ENCODE measurements around the gene DMBX1.

Gene DMBX1

DNA sequence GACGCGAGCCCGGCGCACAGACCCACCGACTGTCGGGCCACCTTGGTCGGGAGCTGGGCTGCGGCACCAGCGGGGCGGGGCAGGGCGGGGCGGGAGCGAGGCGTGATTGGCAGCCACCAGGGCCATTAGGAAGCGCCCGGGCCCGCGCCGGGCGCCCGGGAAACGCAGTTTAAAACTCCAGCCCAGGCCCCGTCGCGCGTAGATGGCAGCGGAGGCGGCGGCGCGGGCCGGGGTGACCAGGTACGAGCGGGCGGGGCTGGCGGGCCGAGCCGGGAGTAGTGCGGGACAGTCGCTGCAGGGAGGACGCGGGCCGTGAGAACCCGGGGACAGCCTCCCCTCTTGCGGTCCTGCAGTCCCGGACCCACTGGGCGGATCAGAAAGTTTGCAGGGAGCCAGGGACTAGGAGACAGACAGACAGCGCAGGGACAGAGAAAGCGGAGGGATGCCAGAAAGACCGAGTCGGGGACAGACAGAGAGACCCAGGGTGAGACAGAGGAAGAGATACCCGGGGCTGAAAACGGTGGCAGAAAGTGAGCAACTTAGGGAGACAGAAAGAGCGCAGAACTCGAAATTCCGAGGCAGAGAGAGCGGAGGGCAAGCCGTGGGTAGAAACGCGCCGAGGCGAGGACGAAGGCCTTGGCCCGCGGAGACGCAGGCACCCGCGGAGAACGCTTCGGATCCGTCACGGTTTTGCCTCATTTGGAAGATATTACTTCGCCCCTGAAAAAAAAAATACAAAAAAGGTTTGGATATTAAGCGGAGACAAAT lies at the start of gene DMBX1:
Gene DMBX1 (plus strand): TSS at position 199 of the 768 bp plus-strand sequence. CDS start 17,175 bp downstream, outside the sequence.
- DNase-seq (ENCODE audit: low read depth in 4 of 4, low spot score in 1 of 4) = peak in 2 of 4 experiments; percentile 14 to 17

DNA sequence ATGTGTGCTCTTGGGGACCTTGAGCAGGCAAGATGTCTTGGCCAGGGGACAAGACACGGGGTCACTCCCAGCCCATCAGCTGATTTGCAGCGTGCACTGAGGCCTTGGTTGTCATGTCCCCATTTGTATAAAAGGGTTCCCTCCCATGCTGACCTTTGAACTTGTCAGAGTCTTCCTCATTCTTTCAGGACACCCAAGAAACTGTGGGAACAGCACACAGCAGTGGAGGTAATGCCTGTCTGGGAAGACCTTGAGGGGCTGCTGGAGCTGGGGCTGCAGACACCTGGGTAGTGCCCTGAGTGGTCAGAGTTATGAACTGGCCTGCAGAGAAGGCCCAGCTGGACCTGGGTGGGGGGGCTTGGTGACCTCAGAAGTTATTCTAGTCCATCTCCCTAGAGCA lies 49.2 kb upstream of the DMBX1 start:
- no peak for DNase-seq (ENCODE audit: low read depth in 4 of 4, low spot score in 1 of 4)

DNA sequence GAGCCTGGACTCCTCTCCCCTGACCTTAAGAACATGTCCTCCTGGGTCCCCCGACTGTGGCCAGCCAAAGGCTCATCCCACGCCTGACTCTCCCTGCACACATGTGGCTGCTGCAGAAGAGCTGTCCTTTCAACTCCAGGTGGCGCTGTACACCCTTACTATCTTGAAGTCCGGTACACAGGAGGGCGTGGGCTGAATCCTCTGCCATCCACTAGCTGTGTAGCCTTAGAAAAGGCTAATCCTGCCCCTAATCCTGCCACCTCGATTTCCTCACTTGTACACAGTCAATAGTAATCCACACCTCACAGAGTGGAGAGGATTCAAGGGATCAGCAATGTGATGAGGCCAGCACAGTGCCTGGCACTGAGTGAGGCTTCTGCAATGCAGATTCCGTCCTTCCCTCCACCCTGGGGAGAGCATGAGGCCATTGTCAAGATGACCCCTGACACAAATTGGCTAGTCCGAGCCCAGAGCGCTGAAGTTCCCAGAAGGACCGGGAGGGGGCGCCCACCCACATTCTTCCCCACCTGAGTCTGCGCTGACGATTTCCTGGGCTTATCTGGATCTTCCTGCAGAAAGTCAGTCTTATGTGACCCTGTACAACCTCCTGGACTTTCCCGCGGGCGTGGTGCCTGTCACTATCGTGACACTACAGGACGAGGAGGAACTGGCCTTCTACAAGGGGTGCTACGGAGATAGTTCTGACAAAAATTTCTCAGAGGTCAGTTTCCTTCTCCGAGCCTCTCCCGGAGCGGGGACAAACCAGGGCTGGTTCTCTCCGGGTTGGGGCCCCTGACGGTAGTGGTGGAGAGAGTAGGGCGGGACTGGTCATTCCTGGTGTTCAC lies 47.1 kb upstream of the DMBX1 start:
- peak; percentile 13 to 64 (median 54) for DNase-seq (ENCODE audit: low read depth in 4 of 4, low spot score in 1 of 4)

DNA sequence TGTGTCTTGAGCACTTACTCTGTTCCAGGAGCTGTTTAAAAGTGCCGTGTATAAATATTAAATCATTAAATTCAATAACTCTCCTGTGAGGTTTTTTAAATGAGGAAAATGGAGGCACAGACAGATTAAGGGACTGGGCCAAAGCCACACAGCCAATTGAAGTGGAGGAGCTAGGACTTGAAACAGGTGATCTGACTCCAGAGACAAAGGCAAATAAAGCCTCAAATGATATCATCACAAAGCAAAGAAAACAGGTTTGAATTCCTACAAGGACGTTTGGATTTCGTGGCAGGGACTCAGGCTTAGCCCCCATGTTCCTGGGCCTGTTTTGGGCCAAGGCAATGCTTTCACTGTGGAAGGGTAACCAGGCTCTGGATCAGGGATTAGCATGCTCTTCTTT lies 45.2 kb upstream of the DMBX1 start:
- no peak for DNase-seq (ENCODE audit: low read depth in 4 of 4, low spot score in 1 of 4)

DNA sequence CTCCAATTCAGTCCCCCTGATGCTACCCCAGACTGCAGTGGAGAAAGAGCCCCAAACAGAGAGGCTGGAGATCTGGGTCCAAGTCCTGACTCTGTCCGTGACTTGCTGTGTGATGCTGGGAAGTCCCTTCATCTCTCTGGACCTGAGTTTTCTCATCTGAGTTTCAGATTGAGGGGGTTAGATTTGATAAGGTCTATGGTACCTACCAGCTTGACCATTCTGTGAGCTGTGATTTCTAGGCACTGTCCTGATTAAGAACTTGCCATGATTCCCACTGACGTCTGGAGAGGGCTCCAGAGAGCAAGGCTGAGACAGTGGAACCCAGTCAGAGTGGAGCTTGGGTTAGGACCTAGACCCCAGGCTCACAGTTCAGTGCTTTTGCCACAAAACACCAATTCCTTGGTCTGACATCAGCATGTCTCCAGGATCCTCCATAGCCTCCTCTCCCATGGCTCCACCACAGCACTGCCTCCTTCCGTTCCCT lies 43.8 kb upstream of the DMBX1 start:
- DNase-seq (ENCODE audit: low read depth in 4 of 4, low spot score in 1 of 4) = no peak

DNA sequence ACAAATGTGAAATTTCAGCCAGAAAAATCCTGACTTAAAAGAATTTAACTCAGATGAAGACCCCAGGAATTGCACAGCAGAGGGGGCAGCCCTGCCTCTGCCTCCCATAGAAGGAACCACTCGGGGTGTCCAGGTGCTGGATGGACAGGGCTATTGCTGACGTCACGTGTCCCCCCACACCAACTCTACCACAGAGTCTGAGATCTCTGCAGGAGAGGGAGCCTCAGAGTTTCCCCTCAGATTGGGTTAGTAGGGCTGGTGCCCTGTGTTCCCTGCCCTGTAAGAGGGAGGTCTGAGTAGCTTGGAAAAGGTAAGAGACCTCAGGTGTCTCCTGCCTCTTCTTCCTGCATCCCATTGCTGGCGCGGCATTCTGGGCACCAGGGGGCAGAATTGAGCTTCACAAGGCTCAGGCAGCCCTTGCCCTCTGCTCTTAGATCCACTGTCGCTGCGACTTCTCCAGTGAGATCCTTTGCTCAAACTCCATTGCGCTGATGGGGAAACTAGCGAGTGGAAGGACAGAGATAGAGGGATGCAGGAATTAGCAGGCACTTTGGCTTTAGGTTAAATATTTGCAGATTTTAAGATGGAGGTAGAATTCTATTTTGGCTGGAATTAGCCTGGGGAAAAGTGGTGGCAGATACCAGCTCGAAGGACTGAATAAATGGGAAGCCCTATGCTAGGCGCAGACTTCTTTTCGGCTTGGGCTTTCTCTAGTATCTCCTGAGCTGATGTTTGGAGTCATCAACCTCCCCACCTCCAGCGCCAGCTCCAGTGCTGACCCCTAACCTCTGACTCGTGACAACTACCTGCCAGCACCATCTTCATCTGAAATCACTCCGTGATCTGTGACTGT lies 42.8 kb upstream of the DMBX1 start:
- peak; percentile 62 to 73 (median 67) for DNase-seq (ENCODE audit: low read depth in 4 of 4, low spot score in 1 of 4)

DNA sequence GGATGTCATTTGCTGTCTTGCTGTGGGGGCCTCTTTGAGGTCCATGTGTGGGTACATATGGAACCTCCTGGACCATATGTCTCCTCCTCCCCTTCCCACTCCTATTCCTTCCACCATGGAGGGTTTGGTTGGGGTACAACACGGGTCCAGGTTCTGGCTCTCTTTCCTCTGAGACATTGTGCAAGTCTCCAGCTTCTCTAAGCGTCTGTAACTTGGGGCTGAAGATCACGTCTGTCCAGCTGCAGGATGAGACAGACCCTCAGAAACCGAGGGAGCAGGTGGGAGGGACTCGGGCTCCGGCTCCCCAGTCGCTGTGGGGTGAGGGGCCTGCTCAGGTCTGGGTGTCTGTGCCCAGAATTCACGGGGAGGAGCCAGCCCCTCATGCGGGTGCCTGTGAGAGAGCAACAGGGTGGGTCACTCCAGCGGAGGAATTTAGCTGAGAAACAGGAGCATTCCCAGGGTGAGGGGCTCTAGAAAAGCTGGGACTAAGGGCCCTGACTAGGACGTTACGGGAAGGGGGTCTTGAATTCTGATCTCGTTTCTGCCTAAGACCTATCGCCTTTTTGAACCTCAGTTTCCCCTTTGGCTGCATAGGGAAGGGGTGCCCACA lies 42.0 kb upstream of the DMBX1 start:
- DNase-seq (ENCODE audit: low read depth in 4 of 4, low spot score in 1 of 4) = no peak

DNA sequence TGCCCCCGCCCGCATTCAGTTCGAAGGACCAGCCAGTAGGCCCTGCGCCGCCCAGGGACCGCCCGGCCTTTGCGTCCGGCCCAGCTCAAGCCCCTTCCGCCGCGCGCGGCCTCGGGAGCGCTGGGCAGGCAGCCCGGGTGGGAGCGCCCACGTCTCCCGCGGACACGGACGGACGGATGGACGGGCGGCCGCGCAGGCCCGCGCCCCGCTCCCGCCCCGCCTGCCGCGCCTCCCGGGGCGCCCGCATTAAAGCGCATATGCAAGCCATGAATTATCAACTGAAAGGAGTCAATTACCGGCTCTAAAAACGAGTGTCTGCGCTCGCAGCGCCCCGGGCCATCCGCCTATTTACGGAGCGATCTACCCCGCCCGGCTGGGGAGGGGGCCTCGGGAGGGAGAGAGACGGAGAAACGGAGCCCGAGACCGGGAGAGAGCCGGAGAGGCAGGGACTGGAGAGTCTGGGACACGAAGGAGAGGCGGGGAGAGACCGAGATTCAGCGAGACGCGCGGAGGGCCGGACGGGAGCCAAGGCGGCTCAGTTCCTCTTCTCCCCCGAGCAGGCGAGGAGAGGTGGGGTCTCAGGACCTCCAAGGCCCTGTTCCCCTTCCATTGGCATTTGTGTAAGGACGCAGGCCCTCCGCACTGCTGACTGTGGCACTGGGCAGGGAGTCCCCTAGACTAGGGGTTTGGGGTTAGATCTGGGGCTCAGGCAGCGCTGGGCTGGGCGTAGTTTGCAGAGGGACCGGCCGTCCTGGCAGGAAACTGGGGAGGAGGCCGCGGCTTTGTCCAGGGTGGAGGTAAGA lies 41.3 kb upstream of the DMBX1 start:
- no peak for DNase-seq (ENCODE audit: low read depth in 4 of 4, low spot score in 1 of 4)

DNA sequence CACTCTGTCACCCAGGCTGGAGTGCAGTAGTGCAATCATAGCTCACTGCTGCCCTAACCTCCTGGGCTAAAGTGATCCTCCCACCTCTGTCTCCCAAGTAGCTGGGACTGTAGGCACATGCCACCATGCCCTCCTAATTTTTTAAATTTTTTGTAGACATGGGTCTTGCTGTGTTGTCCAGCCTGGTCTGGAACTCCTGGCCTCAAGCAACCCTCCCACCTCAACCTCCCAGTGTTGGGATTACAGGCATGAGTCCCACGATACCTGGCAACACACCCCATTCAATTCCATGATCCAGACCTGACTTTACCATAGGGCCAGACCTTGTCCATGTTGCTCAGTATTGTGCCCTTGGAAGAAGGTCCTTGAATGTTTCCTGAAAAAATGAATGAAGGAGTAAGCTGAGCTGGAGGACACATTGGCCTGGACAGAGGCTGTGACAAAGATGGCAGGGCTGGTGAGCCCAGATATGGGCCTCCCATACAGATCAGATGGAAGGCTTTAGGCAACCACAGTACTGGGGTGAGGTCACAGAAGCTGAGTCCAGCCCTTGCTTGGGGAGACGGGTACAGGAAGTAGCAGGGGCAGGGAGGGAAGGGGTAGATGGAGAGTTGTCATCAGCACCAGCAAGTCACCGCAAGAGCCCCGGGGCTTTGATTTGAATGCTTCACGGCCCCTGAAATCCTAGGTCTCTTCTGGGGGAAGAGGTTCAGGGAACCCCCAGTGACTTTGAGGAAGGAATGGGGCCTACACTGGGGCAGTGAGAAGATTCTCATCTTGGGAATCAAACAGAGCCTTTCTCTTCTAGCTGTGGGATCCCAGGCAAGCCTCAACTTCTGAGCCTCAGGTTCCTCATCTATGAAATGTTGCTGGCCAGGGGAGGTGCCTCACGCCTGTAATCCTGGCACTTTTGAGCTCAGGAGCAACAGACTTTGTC lies 40.1 kb upstream of the DMBX1 start:
- no peak for DNase-seq (ENCODE audit: low read depth in 4 of 4, low spot score in 1 of 4)

DNA sequence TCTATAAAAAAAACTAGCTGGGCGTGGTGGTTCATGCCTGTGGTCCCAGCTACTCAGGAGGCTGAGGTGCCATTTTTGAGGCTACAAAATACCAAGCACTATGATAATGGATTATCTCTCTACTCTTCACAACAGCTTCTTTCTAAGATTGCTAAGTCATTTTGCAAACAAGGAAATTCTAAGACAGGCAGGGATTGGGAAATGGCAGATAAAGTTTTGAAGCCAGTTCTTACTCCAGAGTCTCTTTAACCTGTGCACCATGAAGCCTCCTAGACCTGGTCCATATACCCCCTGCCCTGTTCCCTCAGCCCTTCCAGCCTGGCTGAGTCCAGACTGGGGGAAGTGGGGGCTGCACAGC lies 39.5 kb upstream of the DMBX1 start:
- no peak for DNase-seq (ENCODE audit: low read depth in 4 of 4, low spot score in 1 of 4)

DNA sequence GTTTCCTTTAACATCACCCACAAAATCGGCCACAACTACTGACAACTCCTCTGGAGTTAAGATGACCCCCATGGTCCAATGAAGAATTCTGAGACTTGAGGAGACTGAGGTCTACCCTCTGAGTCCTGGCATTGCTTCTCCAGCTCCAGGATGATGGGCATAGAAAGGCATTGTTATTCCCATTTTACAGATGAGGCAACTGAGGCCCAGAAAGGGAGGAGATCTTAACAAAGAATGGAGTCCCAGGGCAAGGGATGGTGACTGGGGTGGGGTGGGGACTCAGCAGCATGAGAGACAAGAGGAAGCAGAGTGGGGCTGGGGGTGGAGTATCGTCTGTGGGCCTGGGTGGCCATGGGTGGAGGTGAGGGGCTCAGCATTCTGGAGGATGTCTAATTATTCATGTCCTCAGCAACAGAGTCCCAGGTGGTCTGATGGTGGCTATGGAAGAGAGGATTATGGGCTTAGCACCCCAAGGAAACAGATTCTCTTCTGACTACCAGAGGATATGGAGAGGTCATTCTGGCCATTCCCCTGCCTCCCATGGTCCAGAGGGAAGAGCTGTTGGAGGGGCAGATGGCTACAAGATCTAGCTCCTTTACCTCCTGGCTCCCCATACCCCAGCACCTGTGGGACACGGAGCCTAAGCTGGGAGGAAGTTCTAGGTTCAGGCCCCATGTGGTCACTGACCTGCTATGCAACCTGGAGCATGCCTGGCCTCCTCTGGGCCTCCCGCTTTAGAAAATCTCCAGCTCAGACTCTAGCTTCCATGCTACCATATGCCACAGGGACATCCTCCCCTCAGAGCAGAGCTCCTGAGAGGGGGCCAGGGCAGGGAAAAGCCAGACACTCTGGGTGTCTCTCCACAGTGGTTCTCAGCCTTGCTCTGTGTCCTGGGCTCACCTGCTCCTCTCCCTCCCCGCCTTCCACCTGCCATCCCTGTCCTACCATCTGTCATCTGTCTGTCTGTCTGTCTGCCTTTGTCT lies 37.4 kb upstream of the DMBX1 start:
- DNase-seq (ENCODE audit: low read depth in 4 of 4, low spot score in 1 of 4) = no peak

DNA sequence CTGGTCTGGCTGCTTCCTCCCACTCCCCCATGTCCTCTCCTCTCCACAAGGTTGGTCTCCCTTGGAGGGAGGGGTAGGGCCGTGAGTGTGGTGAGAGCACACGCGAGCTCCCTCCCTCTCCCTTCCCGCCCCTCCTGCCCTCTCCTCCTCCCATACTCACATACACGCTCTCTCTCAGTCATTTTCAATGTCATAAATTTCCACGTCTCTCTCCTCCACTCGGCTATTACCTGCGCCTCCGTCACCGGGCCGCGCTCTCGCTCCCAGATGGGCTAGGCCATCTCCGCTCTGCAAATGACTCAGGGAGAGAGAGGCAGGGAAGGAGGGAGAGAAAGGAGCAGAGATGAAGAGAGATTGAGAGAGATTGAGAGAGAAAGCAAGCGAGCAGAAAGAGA lies 36.7 kb upstream of the DMBX1 start:
- DNase-seq (ENCODE audit: low read depth in 4 of 4, low spot score in 1 of 4) = no peak

DNA sequence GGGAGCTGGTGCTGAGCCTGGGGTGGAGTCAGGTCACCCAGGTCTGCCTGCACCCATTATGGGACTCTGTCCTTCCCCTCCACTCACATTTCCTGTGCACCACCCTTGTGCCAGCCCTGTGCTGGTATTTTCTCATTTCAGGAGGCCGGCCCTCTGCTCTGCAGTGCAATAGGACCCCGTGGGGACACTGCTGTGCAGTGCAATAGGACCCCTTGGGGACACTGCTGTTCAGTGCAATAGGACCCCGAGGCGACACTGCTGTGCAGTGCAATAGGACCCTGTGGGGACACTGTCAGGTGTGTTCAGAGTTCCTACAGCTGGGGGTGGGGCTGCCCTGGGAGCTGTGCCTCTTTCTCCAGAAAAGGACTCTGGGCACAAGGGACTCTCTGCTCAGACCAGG lies 36.2 kb upstream of the DMBX1 start:
- no peak for DNase-seq (ENCODE audit: low read depth in 4 of 4, low spot score in 1 of 4)

DNA sequence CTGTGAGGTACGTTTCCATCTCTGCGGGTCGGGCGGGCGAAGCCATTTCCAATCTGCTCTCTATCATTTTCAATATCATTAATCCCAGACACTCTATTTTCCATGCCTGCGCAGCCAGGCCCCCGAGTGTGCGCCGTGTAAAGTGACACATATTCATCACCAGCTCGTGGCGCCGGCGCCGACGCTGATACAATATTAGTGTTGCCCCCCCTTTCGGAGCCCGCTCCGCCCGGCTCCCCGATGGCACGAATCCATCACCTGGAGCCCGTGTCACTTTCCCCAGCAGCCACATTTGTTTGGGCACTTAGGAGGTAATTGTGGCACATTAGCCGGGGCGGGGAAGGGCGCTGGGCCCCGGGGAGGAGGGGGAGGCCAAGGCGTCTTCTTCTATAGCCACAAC lies 33.7 kb upstream of the DMBX1 start:
- no peak for DNase-seq (ENCODE audit: low read depth in 4 of 4, low spot score in 1 of 4)

DNA sequence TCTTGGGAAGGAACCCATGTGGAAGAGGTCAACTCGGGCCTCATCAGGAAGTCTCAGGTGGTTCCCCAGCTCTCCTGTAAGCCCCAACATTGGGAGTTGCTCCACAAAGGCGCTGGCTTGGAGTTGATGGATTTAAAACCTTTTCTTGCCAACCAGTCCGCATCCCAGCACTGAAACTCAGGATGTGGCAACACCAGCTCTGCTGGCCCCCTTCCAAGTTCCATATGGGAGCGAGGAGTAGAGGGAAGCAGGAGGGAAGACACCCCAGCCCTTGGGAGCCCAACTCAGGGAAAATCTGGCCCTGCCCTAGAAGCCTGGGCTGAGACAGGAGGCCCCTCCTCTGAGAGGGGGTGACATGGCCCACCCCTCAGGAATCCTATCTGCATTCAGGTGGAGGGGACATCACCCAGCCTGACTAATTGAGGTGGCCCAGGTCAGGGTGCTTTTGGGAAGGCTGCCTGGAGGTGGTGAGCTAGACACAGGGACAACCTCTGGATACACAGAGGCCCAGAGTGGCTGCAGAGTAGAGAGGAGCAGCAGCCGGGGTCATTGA lies 33.1 kb upstream of the DMBX1 start:
- no peak for DNase-seq (ENCODE audit: low read depth in 4 of 4, low spot score in 1 of 4)

DNA sequence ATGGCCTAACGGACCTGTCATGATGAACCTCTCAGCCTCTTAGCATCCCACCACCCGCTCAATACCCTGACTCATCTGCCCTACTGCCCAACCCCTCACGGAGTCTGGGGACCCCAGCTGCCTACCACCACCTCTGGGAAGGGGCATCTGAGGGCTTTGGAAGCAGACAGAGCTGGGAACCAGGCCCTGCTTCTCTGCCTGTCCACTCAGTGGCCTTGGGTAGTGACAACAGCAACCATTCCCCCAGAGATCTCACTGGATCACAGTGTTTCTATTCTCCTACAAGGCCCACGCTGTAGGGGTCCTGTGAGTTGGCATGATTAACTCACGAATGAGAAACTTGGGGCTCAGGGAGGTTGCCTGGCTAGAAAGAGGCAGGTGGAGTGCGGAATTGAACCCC lies 32.5 kb upstream of the DMBX1 start:
- no peak for DNase-seq (ENCODE audit: low read depth in 4 of 4, low spot score in 1 of 4)

DNA sequence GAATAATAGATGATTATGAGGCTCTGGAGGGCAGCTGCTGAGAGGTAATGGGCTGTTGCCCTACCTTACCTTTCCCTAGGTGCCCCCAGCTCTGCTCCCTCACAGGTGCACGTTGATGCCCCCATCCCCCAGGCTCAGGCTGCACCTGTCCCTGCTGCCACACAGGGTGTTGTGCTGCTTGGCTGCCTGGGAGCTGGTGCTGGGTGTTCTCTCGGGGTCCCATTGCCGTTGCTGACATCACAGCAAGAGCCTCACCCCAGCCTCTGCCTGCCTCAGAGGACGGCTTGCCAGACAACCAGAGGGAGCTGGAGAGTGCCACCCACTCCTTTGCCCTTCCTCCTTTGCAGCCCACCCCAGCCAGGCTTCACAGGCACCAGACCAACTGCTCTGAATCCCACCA lies 31.4 kb upstream of the DMBX1 start:
- no peak for DNase-seq (ENCODE audit: low read depth in 4 of 4, low spot score in 1 of 4)

DNA sequence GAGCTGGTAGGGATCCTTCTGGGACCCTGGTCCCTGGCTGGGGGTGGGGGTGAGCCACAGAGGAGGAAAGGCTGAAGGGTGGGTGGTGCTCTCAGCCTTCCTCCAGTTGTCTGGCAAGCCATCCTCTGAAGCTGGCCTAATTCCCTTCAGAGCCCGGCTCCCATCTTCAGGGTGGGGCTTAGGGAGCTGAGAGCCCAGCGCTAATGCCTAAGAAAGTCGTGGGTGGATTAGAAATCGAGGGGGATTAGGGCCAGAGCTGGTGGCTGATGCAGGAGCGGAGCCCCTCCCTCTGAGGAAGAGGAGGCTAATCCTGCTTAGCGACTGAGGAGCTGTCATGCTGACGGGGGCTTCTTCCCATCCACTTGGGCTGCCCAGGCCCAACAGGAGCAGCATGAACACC lies 30.8 kb upstream of the DMBX1 start:
- no peak for DNase-seq (ENCODE audit: low read depth in 4 of 4, low spot score in 1 of 4)

All from stimulated activated CD4-positive, alpha-beta T cell treated with anti-CD3 and anti-CD28 coated beads, Interleukin-1b, Interleukin-23, amount 100 ng/mL, for 24 hours (primary cell).